Adrenal gland (tissue), 5 donors: ENCODE results near the gene FBXW8.

Experiments used
- CTCF ChIP-seq, 6 experiments: fragments of 450-650 bp in 4 of 6; fragments of 200-600 bp in 2 of 6; sonication (generic) in 1 of 6; IDR thresholded peaks; 1 replicate in 5 of 6; 2 replicates in 1 of 6; pipeline versions ENCODE4 v1.5.1 to v1.8.0; 2016 to 2021; ENCODE audit warnings: antibody characterized with exemption in 6 of 6, mild to moderate bottlenecking in 2 of 6, moderate library complexity in 1 of 6
- POLR2A ChIP-seq, 2 donors: fragments of 450-650 bp; IDR thresholded peaks; one replicate each; pipeline ENCODE4 v1.6.1; 2017; ENCODE audit warnings: antibody characterized with exemption in 2 of 2, mild to moderate bottlenecking in 2 of 2, moderate library complexity in 1 of 2
- donor health status: DM: no; HTN: no; CAD: no.

GRCh38 chr12:116887244-116887643, 23.5 kb upstream of the FBXW8 start:
- no peak for TF ChIP-seq CTCF (IDR thresholded peaks at IDR 0.05)
- no peak for TF ChIP-seq POLR2A (IDR thresholded peaks at IDR 0.05)
